Left ventricle myocardium inferior (tissue), 1 donor: Measurements from ENCODE around the gene OR2F1. TPM values are rescaled to one million over a fixed set of nuclear protein-coding genes. Genes with fewer than 3 reads are reported as not detected.

Experiments
- DNase-seq: peaks from one replicate; pipeline ENCODE4 v3.0.0-alpha.2; 2020
- H3K27ac ChIP-seq: fragments of 200-600 bp; replicated peaks from 2 replicates; pipeline ENCODE4 v1.8.0; 2021
- H3K27me3 ChIP-seq: fragments of 200-600 bp; 2 replicates; pipeline ENCODE4 v1.8.0; 2021; ENCODE audit warnings: low read depth
- H3K36me3 ChIP-seq: fragments of 200-600 bp; 2 replicates; pipeline ENCODE4 v1.8.0; 2021
- H3K4me1 ChIP-seq: fragments of 200-600 bp; 2 replicates; pipeline ENCODE4 v1.8.0; 2021
- H3K4me3 ChIP-seq: fragments of 200-600 bp; 2 replicates; pipeline ENCODE4 v1.8.0; 2021; ENCODE audit warnings: mild to moderate bottlenecking, moderate library complexity
- H3K9me3 ChIP-seq: fragments of 200-600 bp; replicated peaks from 2 replicates; pipeline ENCODE4 v1.8.0; 2021
- CTCF ChIP-seq: fragments of 200-600 bp; IDR thresholded peaks from 2 replicates; pipeline ENCODE4 v1.8.0; 2021; ENCODE audit warnings: antibody characterized with exemption, mild to moderate bottlenecking, borderline replicate concordance
- intact Hi-C: fragments of 100-400 bp; cut with micrococcal nuclease; formaldehyde crosslinking; loops from one replicate; pipeline ENCODE4 v1.11.0; 2022
- long read RNA-seq: library from polyadenylated mRNA; unstranded; transcript quantifications from one replicate; pipeline ENCODE4 v2.0.0, GENCODE V29; 2021
- total RNA-seq: library from RNA; stranded (reverse); fragmentation: NEBNext Ultra II Directional; extraction: Animal tissue kit (Norgen Biotek cat#: 25700); gene quantifications from one replicate; pipeline ENCODE4 v1.2.1, GENCODE V29; 2021
- donor health status: DM: no; HTN: yes; CAD: no; lungs with severe emphysema.

The OR2F1 gene
- not detected for total RNA-seq
- long read RNA-seq, result 0 reads

GRCh38 chr7:143954544-143954943 lies at the start of gene OR2F1:
Gene OR2F1 (plus strand): TSS chr7:143954844. CDS start chr7:143959971, 5,127 bp downstream.
- Histone ChIP-seq H3K27ac (no peak within 1 kb of the TSS), H3K36me3 (no peaks in the 10 kb centered on the region), H3K4me1 (no peaks in the 10 kb centered on the region), H3K27me3 (peaks cover 11% of the 10 kb centered on the region), H3K9me3 (no peaks in the 10 kb centered on the region), H3K4me3 (no peak within 1 kb of the TSS)
- no peak for DNase-seq
- TF ChIP-seq CTCF, result no peak
- intact Hi-C loops, result no loop called here

GRCh38 chr7:143905509-143905908 lies 49.1 kb upstream of the OR2F1 start:
- Histone ChIP-seq H3K27ac (no peak overlapping the region), H3K4me3 (no peak overlapping the region), H3K4me1 (peaks cover 30% of the 10 kb centered on the region), H3K36me3 (no peaks in the 10 kb centered on the region), H3K27me3 (no peaks in the 10 kb centered on the region), H3K9me3 (no peaks in the 10 kb centered on the region)
- intact Hi-C loops, result no loop called here
- TF ChIP-seq CTCF, result no peak
- no peak for DNase-seq

GRCh38 chr7:143906151-143906550 lies 48.5 kb upstream of the OR2F1 start:
- H3K9me3 ChIP-seq, result no peaks in the 10 kb centered on the region
- no peak for TF ChIP-seq CTCF
- H3K4me3 ChIP-seq, result no peak overlapping the region
- H3K4me1 ChIP-seq, result peaks cover 24% of the 10 kb centered on the region
- intact Hi-C loops, result no loop called here
- no peak overlapping the region for H3K27ac ChIP-seq
- DNase-seq, result no peak
- H3K36me3 ChIP-seq, result no peaks in the 10 kb centered on the region
- no peaks in the 10 kb centered on the region for H3K27me3 ChIP-seq

GRCh38 chr7:143906895-143907294 lies 47.7 kb upstream of the OR2F1 start:
- DNase-seq, result no peak
- Histone ChIP-seq H3K27me3 (no peaks in the 10 kb centered on the region), H3K9me3 (no peaks in the 10 kb centered on the region), H3K27ac (no peak overlapping the region), H3K4me1 (peaks cover 17% of the 10 kb centered on the region), H3K36me3 (no peaks in the 10 kb centered on the region), H3K4me3 (no peak overlapping the region)
- intact Hi-C loops, result no loop called here
- TF ChIP-seq CTCF, result no peak

GRCh38 chr7:143908120-143908519 lies 46.5 kb upstream of the OR2F1 start:
- intact Hi-C loops, result no loop called here

More at GRCh38 chr7:143908120-143908519, 46.5 kb upstream of the OR2F1 start:
- H3K4me1 ChIP-seq, result peaks cover 11% of the 10 kb centered on the region
- no peaks in the 10 kb centered on the region for H3K36me3 ChIP-seq
- no peak for DNase-seq
- no peak overlapping the region for H3K4me3 ChIP-seq
- no peaks in the 10 kb centered on the region for H3K27me3 ChIP-seq
- no peak for TF ChIP-seq CTCF
- H3K27ac ChIP-seq, result no peak overlapping the region
- no peaks in the 10 kb centered on the region for H3K9me3 ChIP-seq
